NB4 (cell line): Measurements from ENCODE around the gene OR2T1.

ENCODE experiments used
- CTCF ChIP-seq: IDR thresholded peaks from one replicate; pipeline ENCODE4 v1.5.1; 2012; ENCODE audit warnings: low read depth, low read length
- POLR2A ChIP-seq: IDR thresholded peaks from 2 replicates; pipeline ENCODE4 v1.6.1; 2011; ENCODE audit warnings: mild to moderate bottlenecking; ENCODE audit not compliant: insufficient read length; ENCODE audit errors: extremely low read depth

- TF ChIP-seq CTCF (no peak), POLR2A (no peak)
Observed at GRCh38 chr1:248373761-248374160, 29.1 kb upstream of the OR2T1 start.
